Measurements from ENCODE around the gene OVCA2.
A peak's percentile ranks its signal among the peaks of the same experiment; 100 is the strongest.

Gene OVCA2

DNA sequence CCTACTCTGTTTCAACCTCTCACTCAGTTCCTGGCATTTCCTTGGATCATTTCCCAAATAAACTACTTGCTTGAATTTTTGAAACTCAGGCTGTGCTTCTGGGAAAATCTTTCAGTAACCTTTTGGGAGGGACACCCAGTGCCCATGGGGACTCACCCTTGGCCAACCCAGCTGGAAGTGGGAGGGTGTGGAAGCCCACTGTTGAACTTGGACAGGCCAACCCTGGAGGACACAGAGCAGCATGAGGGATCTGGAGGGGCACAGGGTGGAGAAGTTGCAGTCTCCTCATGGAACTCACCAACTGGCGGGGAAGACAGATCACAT lies 27.9 kb upstream of the OVCA2 start:
- DNase-seq (ENCODE audit: low read depth in 2 of 2) = no peak

DNA sequence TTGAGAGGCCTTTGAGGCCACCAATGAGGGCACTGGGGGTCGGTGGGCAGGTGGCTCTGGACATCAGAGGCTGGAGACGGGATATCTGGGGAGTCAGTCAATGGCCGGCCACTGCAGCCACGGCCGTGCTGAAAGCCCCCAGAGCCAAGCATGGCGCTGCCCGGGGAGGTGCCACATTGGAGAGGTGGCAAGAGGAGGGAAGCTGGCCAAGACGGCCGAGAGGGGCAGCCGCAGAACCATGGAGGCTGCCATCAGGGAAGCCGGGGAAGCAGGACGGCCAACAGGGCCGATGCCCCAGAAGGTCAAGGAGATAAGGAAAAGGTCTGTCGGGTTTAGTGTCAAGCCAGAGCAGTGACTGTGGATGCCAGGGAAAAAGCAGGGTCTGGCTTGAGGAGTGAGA lies 26.5 kb upstream of the OVCA2 start:
- DNase-seq (ENCODE audit: low read depth in 2 of 2) = no peak

DNA sequence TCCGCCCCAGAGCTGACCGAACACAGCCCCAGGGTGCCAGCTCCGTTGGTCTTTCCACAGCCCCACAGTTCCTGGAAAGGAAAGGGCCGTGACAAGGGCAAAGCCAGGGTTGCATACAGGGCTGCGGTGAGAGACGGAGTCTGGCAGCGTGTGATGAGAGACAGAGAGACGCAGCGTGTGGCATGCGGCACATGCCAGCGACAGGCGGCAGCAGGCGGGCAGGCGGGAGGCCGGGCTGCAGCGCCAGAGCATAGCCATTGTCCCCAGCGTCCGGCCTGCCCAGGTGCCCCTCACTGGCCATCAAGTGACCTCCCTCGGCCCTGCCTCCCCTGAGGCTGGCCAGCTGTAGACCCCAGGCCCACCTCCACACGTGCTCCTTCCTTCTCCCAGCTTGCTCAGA lies 25.3 kb upstream of the OVCA2 start:
- DNase-seq (ENCODE audit: low read depth in 2 of 2) = no peak

DNA sequence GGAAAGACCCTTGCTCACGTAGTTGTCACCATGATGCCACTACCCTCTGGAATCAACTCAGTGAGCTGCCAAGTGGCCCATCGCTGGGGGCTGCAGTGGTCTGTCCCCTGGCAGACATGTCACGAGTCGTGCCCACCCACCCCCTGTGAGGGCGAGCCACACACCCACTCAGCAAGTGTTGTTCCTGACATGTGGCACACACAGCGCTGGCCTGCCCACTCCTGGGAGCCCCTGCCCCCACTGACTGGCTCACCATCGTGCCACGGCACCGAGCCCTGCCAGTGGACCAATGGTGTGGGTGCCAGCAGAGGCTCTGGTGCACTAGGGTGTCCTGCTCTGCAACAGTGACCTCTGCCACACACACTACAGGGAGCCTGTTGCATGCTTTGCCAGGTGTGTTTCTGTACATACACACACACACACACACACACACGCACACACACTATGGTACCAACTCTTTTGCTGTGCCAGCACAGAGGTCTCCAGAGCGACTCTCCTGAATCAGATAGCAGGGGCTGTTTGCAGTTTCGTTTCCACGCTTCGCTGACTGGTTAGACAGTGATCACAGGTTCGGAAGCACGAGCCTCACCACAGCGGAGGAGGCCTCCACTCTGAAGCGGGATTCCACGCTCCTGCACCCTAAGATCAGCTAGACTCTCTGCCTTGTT lies 24.4 kb upstream of the OVCA2 start:
- DNase-seq (ENCODE audit: low read depth in 2 of 2) = no peak

- no peak for DNase-seq (ENCODE audit: low read depth in 2 of 2)
These were observed 22.9 kb upstream of the OVCA2 start for GRCh38 chr17:2018716-2019510.

DNA sequence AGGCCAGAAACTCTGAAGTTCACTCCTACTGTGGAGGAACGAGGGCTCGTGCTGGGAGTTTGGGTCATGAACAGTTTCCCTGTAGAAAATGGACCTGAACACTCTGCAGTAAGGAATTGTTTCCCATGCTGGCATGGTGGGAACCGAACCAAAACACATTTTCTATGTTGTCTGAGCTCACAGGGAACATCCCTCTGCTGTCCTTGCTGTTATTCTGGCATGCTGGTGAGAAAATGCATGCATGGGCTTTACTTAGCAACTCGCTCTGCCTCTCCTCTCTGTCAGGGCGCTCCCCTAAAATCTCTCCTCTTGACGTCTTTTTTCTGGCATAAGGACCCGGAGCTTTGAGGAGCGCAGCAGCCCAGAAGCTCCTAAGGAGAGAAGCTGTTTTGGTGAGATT lies 22.1 kb upstream of the OVCA2 start:
- no peak for DNase-seq (ENCODE audit: low read depth in 2 of 2)

DNA sequence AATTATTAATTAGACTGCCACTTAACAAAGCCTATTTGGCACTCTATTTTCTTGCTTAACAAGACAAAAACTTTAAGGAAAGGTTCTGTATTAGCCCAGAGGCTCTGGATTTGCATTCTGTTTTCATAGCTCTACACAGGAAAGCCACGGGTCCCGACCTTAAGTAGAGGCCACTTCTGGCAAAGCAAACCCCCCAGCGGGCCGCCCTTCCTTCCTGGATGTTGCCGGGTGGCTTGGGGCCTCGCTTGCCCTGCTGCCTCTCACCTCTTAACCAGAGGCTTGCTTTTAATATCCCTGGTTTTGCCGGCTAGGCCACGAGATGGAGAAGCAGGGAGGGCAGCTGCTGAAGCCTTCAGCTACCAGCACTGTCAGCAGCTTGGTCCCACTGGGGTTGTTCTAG lies 21.1 kb upstream of the OVCA2 start:
- DNase-seq (ENCODE audit: low read depth in 2 of 2) = no peak

DNA sequence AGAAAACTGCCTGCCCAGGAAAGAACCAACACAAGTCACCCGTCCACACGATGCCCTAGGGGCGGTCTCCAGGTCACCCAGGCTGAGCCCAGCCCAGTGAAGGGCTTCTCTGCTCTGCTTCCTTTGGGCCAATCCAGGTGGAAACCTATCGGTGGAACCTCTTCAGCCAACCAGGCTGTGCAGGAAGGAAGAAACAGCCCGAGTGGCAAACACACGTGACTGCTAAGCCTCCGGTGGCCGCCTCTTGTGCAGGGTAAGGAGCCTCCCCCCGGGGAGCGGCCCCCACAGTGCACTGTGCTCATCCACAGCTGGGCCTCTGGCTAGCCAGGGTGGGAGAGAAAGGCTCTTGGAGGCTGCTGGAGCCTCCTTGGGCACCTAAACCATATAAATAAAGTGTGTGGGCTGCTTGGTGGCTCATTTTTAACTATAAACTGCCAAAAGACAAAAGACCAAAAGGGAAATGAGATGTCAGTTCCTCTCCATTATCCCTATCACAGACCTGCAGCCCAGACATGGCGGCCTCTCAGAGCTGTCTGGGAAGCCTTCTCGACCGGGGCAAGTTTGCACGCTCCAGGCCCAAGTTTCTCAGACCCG lies 19.1 kb upstream of the OVCA2 start:
- no peak for DNase-seq (ENCODE audit: low read depth in 2 of 2)

DNA sequence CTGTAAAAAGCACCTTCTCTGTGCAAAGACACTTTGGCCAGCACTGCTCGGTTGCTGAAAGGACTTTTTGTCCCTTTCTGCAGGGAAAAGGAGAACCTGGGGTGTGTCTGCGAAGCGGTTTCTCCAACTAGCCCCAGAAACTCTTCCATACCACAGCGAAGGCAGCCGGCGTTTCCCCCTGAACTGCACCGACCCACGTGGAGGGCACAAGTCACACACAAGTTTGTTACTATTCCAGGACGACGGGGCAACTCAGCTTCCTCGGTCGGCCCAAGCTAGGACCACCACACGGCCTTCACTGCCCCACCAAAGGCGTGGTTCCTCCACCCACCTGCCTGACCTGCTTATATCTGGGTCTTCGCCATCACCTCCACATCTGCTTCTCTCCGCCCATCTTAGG lies 18.6 kb upstream of the OVCA2 start:
- no peak for DNase-seq (ENCODE audit: low read depth in 2 of 2)

GRCh38 chr17:2023692-2024571 lies 17.9 kb upstream of the OVCA2 start:
- DNase-seq (ENCODE audit: low read depth in 2 of 2) = no peak

DNA sequence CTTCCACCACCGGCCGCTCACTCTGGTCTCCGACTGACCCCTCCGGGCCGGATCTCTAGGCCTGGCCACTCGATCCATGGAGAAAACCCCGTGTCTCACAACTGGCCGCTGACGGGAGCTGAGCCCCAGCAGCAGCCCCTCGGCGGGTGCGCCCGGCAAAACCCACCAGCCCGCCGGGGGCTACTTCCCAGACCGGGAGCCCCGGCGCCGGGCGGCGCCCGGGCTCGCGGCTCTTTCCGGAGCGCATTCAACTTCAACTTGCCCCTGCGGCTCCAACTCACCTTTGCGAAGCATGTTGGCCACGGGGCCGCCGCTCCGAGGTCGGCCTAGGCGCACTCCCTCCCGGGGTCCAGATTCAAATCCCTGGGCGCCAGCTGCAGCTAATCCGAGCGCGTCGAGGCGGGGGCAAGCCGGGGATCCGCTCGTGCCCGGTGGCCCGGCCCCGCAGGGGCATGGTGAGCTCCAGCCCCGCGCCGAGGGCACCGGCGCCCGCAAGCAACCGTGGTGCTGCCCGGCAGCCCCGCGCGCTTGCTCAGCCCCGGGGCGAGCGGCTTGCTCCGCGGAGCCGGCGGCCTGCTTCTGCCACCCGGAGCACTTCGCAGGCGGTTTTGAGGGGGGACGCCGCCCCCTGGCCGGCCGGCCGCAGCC lies 17.1 kb upstream of the OVCA2 start:
- DNase-seq (ENCODE audit: low read depth in 2 of 2) = no peak

DNA sequence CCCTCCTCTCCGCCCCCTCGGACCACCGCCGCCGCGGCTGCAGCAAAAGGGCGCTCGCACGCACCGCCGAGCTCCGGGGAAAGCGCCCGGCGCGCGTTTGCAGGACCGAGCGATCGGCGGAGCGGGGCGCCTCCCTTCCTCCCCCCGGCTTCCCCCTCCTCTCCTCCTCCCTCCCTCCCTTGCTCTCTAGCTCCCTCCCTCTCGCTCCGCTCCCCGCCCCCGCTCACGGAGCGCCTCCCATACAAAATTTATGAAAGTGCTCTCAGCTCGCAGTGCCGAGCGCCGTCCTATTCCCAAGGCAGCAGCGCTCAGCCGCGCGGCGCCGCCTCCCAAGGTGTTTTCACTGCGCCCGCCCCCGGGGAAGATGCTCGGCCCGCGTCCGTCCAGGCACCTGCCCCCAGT lies 16.6 kb upstream of the OVCA2 start, which contains the start of gene RTN4RL1:
Gene RTN4RL1 (minus strand): TSS at position 115 of the 402 bp plus-strand sequence. CDS start 469 bp downstream, outside the sequence.
- DNase-seq (ENCODE audit: low read depth in 2 of 2) = no peak

DNA sequence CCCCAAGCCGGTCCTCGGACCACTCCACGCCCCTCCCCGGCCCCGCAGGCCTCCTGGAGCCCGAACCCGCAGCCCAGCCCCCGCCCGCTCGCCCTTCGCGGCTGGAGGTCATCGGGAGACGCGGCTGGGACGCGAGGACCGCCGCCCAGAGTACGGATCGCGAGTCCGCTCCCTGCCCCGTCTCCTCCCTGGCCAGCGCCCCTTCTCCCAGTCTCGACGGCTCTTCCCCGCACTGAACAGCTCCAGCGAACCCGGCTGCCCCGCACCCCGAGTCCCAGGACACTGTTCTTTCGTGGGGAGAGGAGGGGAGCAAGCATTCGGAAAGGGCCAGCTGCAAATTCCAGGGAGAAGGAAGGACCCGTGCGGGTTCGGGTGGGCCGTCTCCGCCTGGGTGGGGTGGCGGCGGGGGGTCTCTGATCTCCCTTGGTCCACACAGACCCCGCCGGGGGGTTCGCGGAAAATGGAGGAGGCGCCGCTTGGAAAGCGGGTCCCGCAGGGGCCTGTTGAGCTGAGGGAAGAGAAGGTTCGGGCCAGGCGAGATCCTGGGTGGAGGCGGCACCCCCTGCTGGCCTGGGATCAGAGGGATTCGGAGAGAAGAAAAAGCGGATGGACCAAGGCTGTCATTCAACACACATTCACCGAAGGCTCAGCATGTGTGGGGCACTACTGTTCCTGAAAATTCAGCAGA lies 16.1 kb upstream of the OVCA2 start:
- no peak for DNase-seq (ENCODE audit: low read depth in 2 of 2)

- no peak for DNase-seq (ENCODE audit: low read depth in 2 of 2)
These were observed 14.1 kb upstream of the OVCA2 start for GRCh38 chr17:2027528-2028233.

- no peak for DNase-seq (ENCODE audit: low read depth in 2 of 2)
These were observed 13.6 kb upstream of the OVCA2 start for GRCh38 chr17:2028234-2028614.

- no peak for DNase-seq (ENCODE audit: low read depth in 2 of 2)
These were observed 13.1 kb upstream of the OVCA2 start for GRCh38 chr17:2028737-2029136.

- DNase-seq (ENCODE audit: low read depth in 2 of 2) = peak in 1 of 2 experiments; percentile 73
These were observed 11.7 kb upstream of the OVCA2 start, which contains the start of gene DPH1 for GRCh38 chr17:2029911-2030778. Gene DPH1, plus strand, starts transcription at chr17:2030153. Its CDS starts 17 bp downstream, at chr17:2030170.

DNA sequence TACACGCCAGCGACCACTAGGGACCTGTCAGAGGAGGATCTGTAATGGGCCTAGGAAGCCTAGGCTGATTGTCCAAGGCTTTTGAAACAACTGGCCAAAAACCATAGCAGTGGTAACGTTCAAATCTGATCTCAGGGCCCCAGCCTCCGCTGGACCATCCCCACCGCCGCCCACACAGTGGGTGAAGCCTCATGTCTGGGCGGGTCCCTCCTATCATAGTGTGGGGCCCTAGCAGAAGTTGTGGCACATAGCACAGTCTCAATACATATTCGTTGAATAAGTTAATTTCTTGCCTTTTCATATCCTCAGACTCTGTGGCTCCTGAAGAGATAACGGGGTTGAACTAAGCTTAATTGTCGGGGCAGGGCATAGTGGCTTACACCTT lies 11.1 kb upstream of the OVCA2 start:
- DNase-seq (ENCODE audit: low read depth in 2 of 2) = no peak

DNA sequence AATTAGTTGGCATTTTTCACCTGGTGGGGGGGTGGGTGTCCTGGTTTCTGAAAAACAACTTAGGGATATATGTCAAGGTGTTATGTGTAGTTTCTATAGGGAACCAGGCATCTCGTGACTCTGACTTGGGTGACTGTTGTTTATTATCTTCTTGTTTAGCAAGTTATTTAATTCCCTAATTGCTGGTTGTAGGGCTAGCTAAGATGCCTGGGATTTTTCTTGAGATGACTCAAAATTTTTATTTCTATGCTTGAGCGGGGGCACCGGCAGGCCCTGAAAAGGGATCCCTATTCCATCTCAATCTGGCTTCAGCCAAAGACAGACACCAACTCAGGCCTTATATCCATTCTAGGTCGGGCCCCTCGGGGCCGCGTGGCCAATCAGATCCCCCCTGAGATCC lies 8.7 kb upstream of the OVCA2 start:
- no peak for DNase-seq (ENCODE audit: low read depth in 2 of 2)
